Neural crest cell (in vitro differentiated cells): Measurements from ENCODE around the gene LRRC56. TPM values are rescaled to one million over a fixed set of nuclear protein-coding genes. Genes with fewer than 3 reads are reported as not detected.

Source experiments
- DNase-seq: peaks from one replicate; pipeline ENCODE4 v3.0.0; 2021; ENCODE audit warnings: low read depth, mixed read lengths, low spot score
- H3K27ac Mint-ChIP-seq: one replicate; pipeline ENCODE4 v1.8.0; 2021; ENCODE audit warnings: mild to moderate bottlenecking, mixed read lengths; ENCODE audit not compliant: unreplicated experiment
- H3K27me3 Mint-ChIP-seq: 2 replicates; pipeline ENCODE4 v1.8.0; 2021; ENCODE audit warnings: low read depth, mild to moderate bottlenecking, mixed read lengths
- H3K36me3 Mint-ChIP-seq: 2 replicates; pipeline ENCODE4 v1.8.0; 2021; ENCODE audit warnings: low read depth, mild to moderate bottlenecking, mixed read lengths
- H3K4me1 Mint-ChIP-seq: 2 replicates; pipeline ENCODE4 v1.8.0; 2021; ENCODE audit warnings: mixed read lengths
- H3K4me3 Mint-ChIP-seq: one replicate; pipeline ENCODE4 v1.8.0; 2021; ENCODE audit warnings: mild to moderate bottlenecking, mixed read lengths
- H3K9me3 Mint-ChIP-seq: 2 replicates; pipeline ENCODE4 v1.8.0; 2021; ENCODE audit warnings: mixed read lengths
- total RNA-seq: library from RNA; stranded (reverse); gene quantifications from 2 replicates; pipeline ENCODE4 v1.2.1, GENCODE V29; 2021
- TF ChIP-seq, protein P1 (sequence below): fragments of 200-600 bp; sonication (generic); conservative IDR thresholded peaks from 2 replicates; pipeline ENCODE4 v1.5.0; 2021; ENCODE audit warnings: antibody characterized with exemption, mild to moderate bottlenecking

The LRRC56 gene
- total RNA-seq, 1 donor from 2014 or later, result 2.1 TPM

DNA sequence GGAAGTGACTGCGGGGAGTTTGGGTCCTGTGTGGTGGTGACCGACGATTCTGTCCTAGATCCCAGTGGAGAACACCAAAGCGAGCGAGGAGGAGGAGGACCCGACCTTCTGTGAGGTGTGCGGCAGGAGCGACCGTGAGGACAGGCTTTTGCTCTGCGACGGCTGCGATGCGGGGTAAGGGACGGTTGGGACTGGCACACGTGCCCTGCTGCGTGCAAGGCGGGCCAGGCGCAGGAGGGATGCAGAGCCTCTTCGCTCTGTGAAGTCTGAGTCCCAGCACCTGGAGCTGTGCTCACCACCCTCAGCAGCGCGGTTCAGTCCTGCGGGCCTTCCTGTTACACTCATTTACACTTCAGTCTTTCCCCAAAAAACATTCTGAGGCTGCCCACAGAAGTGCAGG is 55.2 kb downstream of the LRRC56 start:
- no peaks in the 10 kb centered on the region for H3K4me1 Mint-ChIP-seq
- H3K27ac Mint-ChIP-seq, result no peak overlapping the region
- no peak for DNase-seq
- TF ChIP-seq, protein P1, sequence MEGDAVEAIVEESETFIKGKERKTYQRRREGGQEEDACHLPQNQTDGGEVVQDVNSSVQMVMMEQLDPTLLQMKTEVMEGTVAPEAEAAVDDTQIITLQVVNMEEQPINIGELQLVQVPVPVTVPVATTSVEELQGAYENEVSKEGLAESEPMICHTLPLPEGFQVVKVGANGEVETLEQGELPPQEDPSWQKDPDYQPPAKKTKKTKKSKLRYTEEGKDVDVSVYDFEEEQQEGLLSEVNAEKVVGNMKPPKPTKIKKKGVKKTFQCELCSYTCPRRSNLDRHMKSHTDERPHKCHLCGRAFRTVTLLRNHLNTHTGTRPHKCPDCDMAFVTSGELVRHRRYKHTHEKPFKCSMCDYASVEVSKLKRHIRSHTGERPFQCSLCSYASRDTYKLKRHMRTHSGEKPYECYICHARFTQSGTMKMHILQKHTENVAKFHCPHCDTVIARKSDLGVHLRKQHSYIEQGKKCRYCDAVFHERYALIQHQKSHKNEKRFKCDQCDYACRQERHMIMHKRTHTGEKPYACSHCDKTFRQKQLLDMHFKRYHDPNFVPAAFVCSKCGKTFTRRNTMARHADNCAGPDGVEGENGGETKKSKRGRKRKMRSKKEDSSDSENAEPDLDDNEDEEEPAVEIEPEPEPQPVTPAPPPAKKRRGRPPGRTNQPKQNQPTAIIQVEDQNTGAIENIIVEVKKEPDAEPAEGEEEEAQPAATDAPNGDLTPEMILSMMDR, result no peak
- no peak overlapping the region for H3K4me3 Mint-ChIP-seq
- peaks cover 13% of the 10 kb centered on the region for H3K36me3 Mint-ChIP-seq
- no peaks in the 10 kb centered on the region for H3K27me3 Mint-ChIP-seq
- H3K9me3 Mint-ChIP-seq, result no peaks in the 10 kb centered on the region

DNA sequence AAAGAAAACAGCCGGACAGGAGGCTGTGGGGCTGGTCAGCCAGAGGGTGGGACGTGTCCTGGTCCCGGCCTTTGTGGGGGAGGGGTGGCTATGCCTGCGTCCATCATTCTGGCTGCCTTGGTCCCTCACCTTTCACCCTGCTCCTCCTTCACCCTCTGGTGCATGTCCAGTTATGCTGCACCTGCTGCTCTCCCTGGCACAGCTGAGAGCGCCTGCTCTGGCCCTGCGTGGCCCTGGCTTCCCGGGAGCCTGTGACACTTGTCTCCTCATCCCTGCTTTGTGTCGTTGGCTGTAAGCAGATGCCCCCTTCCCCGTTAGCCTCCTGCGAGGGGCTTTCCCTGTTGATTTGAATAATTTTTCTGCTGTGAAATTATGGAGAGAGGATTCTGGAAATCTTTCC is 55.6 kb downstream of the LRRC56 start:
- Mint-ChIP-seq H3K27me3 (no peaks in the 10 kb centered on the region), H3K36me3 (peaks cover 13% of the 10 kb centered on the region), H3K4me1 (no peaks in the 10 kb centered on the region), H3K9me3 (no peaks in the 10 kb centered on the region), H3K4me3 (no peak overlapping the region), H3K27ac (peak overlapping the region; percentile 4)
- no peak for DNase-seq
- TF ChIP-seq, protein P1, result no peak

DNA sequence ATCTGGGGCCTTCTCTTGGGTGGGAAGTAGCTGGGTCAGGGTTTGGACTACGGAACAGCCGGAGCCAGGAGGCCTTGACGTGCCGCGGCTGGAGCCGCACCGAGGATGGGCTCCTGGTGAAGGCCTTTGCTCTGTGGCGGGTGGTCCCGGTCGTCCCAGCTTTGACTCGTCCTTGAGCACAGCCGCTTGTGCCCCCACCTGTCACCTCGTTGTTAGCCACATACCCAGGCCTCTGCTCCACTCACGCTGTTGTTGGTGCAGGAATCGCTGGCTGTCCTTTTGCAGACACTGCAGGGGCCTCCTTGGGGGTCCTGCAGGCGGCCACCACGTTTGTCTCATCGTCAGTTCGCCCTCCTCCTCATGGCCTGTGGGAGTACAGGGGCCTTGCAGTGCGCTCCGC is 56.0 kb downstream of the LRRC56 start:
- TF ChIP-seq, protein P1, result no peak
- DNase-seq, result no peak
- Mint-ChIP-seq H3K36me3 (peaks cover 13% of the 10 kb centered on the region), H3K4me3 (no peak overlapping the region), H3K9me3 (no peaks in the 10 kb centered on the region), H3K4me1 (no peaks in the 10 kb centered on the region), H3K27me3 (no peaks in the 10 kb centered on the region), H3K27ac (peak overlapping the region; percentile 4)

DNA sequence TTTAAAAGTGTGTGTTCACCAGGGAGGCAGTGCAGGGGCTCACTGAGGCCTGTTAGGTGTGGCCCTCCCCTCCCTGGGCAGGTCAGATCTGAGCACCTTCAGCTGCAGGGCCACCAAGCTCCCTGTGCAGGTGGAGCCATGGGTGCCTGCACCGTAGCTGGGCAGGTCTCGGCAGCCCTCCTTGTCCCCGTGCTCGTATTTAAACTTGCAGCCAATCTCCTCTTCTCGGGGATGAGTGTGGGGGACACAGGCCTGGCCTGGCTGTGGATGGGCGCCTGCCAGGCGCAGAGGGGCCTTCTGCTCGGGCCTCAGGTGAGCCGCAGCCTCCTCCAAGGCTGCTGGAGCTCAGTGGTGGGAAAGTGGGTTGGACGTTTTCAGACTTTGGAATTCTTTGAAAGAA is 58.1 kb downstream of the LRRC56 start:
- H3K4me1 Mint-ChIP-seq, result no peaks in the 10 kb centered on the region
- no peaks in the 10 kb centered on the region for H3K9me3 Mint-ChIP-seq
- no peak for DNase-seq
- H3K36me3 Mint-ChIP-seq, result peaks cover 7% of the 10 kb centered on the region
- H3K27ac Mint-ChIP-seq, result no peak overlapping the region
- H3K27me3 Mint-ChIP-seq, result no peaks in the 10 kb centered on the region
- H3K4me3 Mint-ChIP-seq, result no peak overlapping the region
- TF ChIP-seq, protein P1, result no peak

DNA sequence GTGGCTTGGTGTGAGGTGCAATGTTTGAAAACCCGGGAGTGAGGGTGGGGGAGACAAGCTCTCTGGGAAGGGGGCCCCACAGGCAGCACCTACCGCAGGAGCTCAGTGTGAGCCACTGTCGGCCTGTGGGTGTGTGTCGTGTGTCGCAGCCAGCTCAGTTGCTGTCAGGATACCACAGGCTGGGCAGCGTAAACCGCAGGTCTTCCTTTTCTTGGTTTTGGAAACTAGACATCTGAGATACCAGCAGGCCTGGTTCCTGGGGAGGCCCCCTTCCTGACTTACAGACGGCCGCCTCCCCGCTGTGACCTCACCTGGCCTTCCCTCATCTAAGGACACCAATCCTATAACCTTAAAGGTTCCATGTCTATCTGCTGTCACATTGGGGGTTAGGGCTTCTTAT is 59.0 kb downstream of the LRRC56 start:
- TF ChIP-seq, protein P1, result no peak
- no peaks in the 10 kb centered on the region for H3K4me1 Mint-ChIP-seq
- peaks cover 8% of the 10 kb centered on the region for H3K36me3 Mint-ChIP-seq
- DNase-seq, result no peak
- H3K4me3 Mint-ChIP-seq, result no peak overlapping the region
- peak overlapping the region; percentile 71 for H3K27ac Mint-ChIP-seq
- no peaks in the 10 kb centered on the region for H3K27me3 Mint-ChIP-seq
- H3K9me3 Mint-ChIP-seq, result no peaks in the 10 kb centered on the region
